ENCODE data around the gene CTTN.

The CTTN gene

DNA sequence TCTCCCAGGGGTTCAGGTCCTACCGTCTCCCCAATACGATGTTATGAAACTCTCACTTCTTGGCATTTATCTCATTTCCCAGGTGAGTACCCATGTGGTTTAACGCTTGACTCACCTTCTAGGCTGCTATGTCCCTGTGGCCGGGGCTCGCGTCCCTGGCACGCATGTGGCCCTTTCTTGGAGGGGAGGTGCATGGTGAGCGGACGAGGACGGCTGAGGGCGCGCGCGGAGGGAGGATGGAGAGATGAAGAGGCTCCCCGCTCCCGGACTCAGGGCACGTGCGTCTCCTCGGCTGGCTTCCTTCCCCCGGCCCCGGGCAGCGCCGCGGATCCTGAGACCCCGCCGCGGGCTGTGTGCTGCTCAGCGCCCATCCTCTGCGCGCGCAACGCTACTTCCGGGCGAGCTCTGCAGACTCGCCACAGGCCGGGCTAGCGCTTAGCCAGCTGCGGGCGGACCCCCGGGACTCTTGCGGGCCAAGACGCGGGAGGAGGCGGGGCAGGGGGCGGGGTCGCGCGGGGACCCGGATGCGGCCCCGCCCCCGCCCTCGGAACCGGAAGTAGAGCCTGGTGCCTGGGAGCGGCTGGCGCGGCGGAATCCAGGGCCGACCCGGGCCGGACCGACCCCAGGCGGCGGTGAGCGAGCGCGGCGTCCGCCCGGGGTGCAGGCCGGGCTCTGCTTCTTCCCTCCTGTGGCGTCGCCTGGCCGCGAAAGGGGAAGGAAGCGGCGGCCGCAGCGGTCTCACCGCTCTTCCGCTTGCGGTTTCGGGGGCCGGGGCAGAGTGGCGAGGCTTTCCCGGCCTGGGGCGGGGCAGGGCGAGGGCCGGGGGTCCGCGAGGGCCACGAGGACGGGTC, at the start of gene CTTN:
CTTN (plus strand) TSS at position 547 of the 851 bp plus-strand sequence. CDS start 8,769 bp downstream, outside the sequence.
- DNase-seq, result peak; percentile 27

GRCh38 chr11:70348608-70349007, 49.7 kb upstream of the CTTN start:
- DNase-seq, result no peak

DNA sequence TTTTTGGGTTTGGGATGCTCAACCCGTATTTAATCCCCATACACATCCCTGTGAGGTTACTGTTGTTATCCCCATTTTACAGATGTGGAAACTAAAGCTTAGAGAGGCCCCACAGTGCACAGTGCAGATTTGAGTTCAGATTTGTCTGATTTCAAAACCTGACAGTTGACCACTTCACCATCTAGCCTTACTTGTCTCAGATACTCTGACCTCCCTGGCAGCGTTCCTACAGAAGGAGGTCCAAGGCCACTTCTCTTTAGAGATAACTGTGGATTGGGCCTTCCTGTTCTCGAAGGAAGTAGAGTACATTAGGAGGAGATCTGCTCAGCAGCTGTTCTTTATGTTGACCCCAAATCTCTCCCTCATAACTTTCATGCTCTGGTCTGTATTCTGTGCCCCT, 46.7 kb upstream of the CTTN start:
- no peak for DNase-seq

DNA sequence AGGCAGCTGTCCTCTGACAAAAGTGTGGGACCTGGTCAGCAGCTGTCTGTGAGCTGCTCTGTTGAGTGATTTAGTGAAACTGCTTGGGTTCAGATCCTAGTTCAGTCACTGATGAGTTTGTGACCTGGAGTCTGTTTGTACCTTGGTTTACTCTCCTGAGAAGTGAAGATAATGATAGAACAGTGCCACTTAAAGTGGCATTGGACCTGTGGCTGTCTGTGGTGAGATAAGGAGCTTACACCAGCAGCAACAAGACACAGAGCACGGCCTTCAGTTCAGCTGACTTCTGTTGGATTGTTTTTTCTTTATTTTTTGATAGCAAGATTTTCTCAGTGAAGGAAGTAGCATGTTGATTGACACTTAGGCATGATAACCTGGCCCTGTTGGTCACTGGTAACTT, 46.2 kb upstream of the CTTN start:
- no peak for DNase-seq

DNA sequence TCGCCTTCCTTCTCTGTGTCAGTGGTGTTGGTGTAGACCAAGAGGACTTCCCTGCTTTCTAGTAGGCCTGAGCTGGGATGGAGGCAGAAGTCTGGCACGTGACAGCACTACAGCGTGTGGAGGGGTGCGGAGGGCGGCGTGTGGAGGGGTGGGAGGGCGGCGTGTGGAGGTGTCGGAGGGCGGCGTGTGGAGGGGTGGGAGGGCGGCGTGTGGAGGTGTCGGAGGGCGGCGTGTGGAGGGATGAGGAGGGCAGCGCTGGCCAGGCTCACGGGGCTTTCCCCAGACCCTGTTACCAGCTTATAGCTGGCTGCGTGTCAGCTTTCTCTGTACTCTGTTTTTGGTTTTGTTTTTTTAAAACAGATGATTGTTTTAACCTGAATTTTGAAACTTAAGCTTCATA, 45.7 kb upstream of the CTTN start:
- no peak for DNase-seq

DNA sequence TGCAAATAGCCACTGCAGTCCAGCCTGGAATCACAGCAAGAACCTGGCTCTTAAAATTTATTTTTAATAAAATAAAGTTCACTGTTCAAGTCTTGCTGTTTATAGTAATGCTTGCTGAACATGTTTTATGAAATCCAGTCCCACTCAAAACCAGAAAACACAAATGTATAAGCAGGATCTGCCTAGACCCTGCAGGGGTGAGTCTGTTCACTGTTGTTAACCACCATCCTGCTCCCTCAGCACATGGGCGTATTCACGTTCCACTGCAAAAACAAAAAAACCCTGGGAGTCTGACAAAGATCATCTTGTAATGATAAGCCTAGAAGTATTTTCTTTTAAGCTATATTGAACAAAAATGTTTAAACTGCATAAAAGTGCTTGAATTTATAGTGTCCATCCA, 45.0 kb upstream of the CTTN start:
- no peak for DNase-seq

DNA sequence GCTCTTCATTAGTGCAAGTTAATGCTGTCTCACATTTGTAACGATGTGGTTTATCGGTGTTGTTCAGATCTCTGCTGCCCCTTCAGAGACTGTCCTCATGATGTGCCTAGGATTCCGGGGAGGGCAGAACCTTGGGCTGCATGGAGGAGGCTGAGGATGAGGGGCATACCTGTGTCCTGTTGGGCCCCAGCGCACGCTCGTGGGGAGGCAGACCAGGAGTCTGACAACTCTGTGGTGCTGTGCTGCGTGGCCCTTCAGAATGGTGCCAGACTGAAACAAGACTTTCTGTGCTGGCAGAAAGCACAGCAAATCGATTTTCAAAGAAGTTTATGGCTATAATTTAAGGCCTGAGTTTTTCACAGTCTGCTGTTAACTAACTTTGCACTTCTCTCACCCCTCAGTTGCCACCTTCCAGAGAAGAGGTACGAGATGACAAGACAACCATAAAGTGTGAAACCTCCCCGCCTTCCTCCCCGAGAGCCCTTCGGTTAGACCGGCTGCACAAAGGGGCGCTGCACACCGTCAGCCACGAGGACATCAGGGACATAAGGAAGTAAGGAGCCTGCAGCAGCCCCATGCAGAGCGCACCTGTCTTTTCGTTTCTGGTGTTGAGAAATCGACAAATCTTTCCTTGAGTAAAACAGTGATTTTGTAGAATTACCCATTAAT, 44.3 kb upstream of the CTTN start:
- DNase-seq, result no peak

DNA sequence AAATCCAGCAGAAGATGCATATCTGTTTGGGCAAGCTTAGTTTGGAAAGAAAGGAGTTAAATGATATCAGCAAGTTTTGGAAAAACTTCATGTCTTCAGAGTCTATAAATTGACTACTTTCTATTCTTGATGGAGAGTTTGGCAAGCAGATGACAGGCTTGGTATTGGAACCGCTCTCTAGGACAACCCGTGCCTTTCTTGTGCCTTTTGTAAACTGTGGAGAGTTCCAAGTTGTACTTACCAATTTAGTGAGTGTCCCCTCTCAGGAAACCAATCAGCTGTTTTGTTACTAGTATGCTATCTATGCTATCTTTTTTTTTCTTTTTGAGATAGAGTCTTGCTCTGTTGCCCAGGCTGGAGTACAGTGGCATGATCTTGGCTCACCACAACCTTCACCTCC, 43.7 kb upstream of the CTTN start:
- DNase-seq, result no peak

- no peak for DNase-seq
Observed at GRCh38 chr11:70358753-70359152, 39.6 kb upstream of the CTTN start.

DNA sequence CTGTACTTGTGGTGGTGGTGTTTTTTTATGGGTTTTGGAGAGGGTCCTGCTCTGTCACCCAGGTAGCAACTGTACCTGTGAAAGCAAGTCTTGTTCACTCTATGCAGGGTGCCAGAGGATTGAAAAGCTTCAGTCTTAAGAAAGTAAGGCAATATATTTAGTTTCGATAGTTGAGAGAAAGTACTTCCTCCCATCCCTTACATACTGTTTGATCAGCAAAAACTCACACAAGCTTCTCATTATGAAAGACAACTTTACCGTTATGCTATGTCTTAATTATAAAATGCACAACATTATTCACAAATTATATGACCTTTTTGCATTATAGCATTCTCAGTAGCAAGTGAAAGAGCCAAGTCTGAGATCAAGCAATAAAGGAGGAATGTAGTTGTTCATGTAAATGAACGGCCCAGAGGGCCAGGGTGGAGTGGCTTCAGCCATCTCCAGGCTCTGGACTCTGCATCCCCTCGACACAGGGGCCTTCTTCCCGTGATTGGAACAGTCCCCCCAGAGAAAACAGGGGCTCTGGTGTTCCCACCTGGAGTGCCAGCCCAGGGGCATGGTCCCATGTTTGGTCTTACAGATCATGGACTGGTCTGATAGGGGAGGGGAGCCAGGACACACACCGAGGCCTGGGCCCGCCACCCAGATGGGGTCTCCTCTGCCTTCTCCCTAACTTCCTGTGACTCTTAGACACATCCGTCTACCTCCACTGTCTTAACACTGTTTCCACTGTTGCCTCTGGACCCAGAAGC, 38.7 kb upstream of the CTTN start:
- DNase-seq, result no peak

GRCh38 chr11:70360211-70360610, 38.1 kb upstream of the CTTN start:
- DNase-seq, result no peak

DNA sequence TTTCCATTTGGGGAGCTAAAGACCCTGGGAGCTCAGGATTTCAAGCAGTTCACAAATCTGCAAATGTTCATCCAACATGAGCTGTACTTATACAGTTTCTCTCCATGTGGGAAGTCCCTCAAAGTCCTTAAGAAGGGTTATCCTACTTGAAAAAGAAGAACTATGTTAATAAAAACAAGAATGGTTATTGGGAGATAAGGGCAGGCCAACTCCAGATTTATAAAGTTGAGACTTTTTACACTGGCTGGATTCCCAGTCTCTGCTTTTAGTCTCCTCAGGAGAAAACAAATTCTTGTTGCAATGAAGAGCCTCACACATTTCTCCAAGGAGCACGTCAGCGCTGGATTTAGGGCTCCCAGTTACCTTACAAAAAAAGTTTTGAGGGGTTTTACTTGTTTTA, 34.2 kb upstream of the CTTN start:
- no peak for DNase-seq

- DNase-seq, result no peak
Observed at GRCh38 chr11:70364745-70365543, 33.4 kb upstream of the CTTN start.

- no peak for DNase-seq
Observed at GRCh38 chr11:70365544-70365927, 32.8 kb upstream of the CTTN start.

- DNase-seq, result no peak
Observed at GRCh38 chr11:70367071-70367470, 31.3 kb upstream of the CTTN start.

- no peak for DNase-seq
Observed at GRCh38 chr11:70368961-70369360, 29.4 kb upstream of the CTTN start.

- DNase-seq, result no peak
Observed at GRCh38 chr11:70371241-70371640, 27.1 kb upstream of the CTTN start.

DNA sequence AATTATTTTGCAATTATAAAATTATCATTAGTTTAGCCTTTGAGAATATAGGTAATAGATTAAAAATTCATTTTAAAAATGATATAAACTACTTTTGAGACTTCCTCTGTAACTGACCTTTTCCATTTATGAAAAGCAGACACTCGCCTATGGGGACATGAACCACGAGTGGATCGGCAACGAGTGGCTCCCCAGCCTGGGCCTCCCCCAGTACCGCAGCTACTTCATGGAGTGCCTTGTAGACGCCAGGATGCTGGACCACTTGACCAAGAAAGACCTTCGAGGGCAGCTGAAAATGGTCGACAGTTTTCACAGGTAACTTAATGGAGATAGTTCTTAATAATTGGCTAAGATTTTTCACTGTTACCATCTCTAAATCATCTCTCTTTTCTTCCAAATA, 26.3 kb upstream of the CTTN start:
- DNase-seq, result no peak

DNA sequence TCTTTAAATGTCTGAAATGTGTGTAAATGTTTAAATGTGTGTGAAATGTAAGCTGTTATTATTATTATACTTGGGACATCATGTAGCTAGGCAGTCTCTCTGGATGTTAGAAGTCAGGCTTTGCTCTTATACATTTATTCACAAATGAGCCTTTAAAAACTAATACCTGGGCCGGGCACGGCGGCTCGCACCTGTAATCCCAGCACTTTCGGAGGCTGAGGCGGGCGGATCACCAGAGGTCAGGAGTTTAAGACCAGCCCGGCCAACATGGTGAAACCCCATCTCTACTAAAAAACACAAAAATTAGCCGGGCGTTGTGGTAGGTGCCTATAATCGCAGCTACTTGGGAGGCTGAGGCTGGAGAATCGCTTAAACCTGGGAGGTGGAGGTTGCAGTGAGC, 21.7 kb upstream of the CTTN start:
- DNase-seq, result no peak

- DNase-seq, result no peak
Observed at GRCh38 chr11:70377645-70378044, 20.7 kb upstream of the CTTN start.

- DNase-seq, result no peak
Observed at GRCh38 chr11:70378506-70379134, 19.7 kb upstream of the CTTN start.

DNA sequence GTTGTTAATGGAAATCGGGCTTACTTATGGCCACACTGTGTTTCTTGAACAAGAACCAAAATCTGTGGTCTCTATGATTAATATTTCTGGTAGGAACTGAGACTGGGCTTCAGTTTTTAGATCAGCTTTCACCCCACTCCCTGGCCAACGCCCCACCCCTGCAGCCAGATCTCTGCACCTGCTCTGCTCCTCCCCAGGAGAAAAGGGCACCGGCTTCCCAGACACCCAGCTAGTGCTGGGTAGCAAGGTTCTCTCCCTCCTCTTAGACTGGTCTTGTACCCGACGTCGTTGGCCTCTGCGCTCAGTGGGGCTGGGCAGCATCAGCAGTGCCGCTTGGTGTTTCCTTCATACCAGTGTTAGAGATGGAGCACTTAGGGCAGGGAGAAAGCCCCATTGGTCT, 17.0 kb upstream of the CTTN start:
- no peak for DNase-seq
